Hematopoietic multipotent progenitor cell treated with erythropoietin and hydrocortisone succinate and interleukin-3 and kit ligand, for 17 days (in vitro differentiated cells): ENCODE measurements around the gene CSTF3.
"Not testable (repeated sequence)": the region's sequence is repeated elsewhere in the genome, so short reads cannot be mapped to it uniquely, and the experiment has no call there.

ENCODE experiments used
- DNase-seq: peaks from one replicate; pipeline ENCODE4 v3.0.0-alpha.2; 2015; ENCODE audit warnings: low spot score

Gene CSTF3

DNA sequence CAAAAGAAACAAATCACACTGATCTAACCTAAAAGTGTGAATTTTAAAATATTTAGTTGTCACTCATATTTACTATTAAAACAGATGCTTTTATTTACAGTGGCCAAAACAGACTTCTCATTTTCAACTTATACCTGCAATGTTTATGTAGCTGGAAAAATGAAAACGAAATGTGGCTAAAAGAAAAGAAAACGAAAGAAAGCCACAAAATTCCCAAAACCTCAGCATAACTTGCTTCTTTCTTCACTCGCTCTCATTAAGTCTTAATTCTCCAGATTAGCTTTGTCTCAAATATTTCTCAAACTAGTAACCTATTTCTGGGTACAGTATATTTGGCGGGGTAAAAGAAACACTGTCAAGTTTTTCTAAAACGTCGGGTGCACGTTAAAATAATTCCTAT lies 693 bp downstream of the CSTF3 start:
- DNase-seq: no peak

DNA sequence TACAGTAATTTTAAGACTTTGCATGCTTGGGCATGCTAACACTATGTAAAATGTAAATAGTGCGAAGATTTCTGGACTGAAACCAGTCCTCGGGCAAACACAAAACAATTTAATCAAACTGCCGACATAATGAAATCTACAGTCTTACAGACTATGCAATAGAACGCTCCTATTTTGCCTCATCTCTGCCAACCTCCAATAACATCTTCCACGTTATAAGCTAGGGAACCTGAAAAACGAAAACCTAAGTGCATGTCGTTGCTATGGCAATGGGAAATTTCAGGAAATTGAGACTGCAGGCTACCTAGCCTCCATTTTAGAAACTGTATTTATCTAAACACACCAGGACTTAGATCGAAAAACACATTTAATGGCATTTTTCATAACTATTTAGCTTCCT lies 1.1 kb downstream of the CSTF3 start:
- peak; percentile 21 for DNase-seq

DNA sequence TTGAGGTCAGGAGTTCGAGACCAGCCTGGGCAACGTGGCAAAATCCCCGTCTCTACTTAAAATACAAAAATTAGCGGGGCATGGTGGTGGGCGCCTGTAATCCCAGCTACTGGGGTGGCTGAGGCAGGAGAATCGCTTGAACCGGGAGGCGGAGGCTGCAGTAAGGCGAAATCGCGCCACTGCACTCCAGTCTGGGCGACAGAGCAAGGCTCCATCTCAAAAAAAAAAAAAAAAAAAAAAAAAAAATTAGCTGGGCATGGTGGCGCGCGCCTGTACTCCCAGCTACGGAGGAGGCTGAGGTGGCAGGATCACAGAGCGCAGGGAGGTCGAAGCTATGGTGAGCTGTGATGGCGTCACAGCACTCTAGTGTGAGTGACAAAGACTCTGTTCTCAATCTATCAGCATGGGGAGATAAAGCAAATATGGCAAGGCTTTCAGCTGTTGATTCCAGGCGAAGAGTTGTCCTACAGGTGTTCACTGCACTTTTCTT lies 1.9 kb downstream of the CSTF3 start:
- DNase-seq: not testable (repeated sequence)

DNA sequence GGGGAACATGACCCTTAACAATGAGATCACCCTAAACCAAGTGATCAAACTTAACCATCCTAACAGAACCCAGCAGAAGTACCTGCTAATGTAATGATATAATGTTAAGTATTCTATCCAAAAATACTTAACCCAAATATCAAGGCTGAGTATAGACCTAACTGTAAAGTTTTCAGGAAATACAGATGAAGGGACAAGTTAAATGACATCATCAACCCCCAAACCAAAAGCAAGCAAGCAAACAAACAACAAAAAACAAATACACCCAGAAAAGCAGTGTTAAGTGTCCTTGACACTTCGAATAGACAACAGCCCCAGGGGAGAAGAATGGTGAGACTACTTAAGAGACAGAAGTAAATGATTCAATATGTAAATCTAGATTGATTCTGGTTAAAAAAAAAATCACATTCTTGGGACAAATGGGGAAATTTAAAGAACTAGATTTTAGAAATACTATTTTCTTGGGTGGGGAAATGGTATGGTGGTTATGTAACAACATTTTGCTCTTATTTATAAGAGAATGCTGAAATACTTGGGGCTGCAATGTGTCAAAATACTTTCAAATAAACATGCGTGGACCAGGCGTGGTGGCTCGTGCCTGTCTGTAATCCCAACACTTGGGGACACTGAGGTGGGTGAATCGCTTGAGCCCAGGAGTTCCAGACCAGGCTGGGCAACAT lies 2.5 kb downstream of the CSTF3 start:
- no peak for DNase-seq

DNA sequence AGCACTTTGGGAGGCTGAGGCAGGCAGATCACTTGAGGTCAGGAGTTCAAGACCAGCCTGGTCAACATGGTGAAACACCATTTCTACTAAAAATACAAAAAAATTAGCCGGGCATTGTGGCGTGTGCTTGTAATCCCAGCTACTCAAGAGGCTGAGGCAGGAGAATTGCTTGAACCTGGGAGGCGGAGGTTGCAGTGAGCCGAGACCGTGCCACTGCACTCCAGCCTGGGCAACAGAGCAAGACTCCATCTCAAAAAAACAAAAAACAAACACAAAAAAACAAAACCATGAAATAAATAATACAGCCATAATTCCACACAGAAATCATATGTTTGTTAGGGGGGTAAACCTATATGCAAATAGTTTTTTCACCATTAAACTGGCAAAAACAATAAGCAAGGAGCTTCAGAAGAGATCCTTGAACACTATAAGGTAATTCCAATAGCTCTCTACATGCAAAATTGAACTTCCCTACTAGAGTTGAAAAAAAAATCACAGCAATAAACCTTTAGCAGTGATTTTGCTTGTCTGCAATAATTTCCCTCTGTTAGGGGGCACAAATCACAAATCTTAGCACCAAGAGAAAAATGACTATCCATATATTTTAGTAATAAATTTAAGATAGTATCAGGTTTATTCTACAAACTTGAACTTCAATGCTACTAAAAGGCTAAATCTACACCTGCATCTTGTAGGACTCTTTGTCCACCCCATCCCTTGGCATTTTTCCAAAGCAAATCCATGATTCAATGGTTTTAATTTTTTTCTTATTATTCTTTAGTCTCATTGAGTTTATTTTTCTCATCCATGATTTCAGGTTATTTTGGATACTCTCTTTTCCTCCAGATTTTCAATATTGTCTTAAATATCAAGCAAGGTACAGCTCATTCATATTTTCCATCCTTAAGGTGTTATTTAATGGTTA lies 3.9 kb downstream of the CSTF3 start:
- DNase-seq: no peak

DNA sequence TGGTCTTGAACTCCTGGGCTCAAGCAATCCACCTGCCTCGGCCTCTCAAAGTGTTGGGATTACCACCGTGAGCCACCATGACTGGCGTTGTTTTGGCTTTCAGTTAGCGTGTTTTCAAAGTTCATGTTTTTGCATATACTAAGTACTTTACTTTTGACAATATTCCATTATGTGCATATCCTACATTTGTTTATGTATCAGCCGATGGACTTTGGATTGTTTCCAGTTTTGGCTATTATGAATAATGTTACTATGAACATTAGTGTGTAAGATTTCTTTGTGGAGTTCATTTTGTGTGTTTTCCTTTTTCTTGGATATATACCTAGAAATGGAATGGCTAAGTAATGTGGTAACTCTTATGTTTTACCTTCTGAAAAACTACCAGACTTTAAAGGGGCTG lies 9.9 kb downstream of the CSTF3 start:
- DNase-seq: no peak

DNA sequence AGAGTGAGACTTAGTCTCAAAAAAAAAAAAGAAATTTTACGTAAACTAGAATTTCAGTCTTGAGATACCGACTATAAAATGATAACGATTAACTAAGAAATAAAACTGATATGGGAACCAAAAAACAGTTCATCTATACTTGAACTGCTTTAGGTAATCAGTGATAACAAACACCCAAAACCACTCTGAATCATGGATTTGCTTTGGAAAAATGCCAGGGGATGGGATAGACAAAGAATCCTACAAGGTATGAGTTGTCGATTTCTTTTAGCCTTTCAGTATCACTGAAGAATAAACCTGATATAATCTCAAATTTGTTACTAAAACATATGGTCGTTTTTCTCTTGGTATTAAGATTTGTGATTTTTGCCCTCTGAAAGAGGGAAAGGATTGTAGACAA lies 13.7 kb downstream of the CSTF3 start:
- no peak for DNase-seq

DNA sequence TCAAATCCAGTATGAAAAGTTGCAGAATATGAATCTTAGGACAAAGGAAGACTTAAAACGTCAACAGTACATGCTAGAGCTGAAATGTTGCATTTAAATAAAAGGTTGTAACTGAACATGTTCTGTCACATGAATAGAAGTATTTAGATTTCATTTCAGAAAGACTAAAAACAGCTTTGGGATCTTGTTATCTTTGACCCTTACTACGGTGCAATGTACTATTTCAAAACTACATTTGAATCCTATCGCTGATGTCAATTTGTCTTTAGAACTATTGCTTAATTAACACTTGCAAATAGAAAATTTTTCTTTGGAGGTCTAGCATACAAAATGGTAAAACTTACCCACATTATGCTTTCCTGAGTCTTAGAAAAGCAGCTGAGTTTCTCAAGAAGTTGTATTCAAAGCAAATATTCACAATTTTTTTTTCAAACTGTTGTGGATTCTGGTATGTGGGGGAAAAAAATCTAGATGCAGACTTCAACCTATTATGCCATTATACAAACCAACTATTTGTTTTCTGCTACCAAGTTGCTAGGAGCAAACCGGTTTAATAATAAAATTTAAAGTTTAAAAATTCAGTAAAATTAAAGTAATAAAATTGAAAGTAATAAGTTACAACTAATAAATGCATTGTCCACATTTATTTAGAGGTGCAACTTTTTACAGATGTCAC lies 25.4 kb downstream of the CSTF3 start:
- DNase-seq: no peak

DNA sequence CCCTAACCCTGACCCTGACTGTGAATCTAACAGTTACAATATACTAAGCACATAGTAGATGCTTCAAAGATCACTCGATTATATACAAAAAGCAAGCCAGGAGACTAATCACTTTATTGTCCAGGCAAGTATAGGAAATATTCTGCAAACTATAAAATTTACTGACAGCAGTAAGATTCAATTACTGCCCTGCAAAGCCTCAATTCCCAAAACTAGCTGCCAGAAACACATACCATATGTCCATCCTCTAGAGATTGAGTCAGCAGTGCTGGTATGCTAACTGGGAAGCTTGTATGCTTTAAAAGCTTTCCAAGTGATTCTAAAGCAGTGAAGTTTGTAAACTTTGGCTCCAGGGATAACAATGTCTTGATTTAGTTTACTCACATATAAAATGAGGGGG lies 26.1 kb downstream of the CSTF3 start:
- DNase-seq: no peak

DNA sequence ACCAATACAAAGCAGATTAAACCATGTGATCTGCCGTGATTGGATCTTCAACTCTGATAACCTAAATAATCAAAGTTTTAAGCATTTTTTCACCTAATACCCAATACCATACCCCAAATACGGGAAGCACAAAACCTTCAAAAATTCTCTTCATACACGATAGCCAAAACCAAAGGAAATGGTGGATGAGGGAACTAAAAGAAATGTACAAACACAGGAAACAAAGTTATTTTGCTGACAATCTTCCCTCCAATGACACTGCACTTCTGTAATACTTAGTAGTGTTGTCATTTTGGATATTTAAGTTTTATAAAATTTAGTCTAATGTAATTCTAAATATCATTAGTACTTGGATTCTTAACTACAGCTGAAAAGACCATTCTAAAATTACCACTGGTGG lies 27.0 kb downstream of the CSTF3 start:
- no peak for DNase-seq

DNA sequence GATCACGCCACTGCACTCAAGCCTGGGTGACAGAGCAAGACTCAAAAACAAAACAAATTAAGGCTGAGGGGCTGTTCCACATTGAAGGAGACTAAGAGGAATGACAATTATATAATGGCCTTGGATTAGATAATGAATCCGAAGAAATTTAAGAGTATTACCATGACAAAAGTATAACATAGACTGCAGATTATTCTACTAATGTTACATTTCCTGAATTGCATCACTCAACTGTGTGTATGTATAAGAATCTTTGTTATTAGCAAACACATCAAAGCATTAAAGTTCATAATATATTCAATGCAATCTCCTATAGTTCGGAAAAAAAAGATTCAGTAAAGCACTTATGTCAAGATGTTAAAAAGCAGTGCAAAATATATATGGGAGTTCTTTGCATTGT lies 27.5 kb downstream of the CSTF3 start:
- no peak for DNase-seq

DNA sequence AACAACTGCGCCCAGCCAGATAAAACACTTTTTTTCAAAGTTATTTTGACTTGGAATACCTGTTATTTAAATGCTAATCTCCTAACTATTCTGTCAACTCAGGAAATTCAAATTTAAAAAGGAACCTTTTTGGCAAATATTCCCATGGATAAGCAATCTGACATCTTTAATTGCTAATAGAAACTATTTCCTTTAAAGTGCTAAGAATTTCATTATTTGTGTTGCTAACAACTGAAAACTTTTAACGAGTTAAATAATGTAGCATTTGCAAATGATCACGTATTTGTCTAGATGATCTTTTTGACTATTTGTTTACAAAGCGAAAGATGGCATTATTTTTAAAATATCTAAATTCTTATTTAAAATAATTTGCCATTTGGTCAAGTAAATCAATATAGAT lies 28.8 kb downstream of the CSTF3 start:
- no peak for DNase-seq

DNA sequence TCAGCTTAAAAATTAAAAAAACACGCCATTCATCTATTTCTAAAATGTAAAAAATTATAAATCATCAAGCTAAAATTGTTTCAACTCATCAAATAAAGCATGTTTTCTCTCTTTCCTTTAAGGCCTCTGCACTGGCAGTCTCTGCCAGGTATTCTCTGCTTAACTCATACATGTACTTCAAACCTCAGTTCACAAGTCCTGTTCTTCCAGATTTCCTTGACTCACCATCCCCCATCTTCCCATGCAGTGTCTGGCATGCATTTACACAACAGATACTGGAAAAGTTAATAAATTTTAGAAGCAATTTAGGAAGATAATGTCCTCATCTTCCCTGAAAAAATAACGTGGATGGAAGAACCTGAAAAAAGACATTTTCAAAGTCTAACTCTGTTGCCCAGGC lies 32.5 kb downstream of the CSTF3 start:
- DNase-seq: no peak

DNA sequence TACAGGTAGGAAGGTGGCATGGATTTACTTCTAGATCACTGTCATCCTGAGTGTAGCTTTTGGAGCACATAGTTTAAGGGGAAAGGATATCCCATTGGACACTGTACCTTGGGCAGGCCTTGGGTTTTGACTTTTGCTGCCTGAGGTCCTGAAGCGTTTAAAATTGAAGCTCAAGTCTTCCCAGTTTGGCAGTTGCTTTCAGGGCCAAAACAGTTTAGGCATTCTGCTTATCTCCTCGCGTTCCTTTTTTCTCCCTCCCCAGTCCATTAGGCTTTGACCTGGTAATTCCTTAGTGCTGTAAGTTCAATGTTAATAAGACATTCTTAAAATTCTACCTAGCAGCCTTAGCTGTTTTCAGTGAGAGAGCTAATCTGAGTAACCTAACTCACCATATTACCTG lies 35.7 kb downstream of the CSTF3 start:
- DNase-seq: no peak

DNA sequence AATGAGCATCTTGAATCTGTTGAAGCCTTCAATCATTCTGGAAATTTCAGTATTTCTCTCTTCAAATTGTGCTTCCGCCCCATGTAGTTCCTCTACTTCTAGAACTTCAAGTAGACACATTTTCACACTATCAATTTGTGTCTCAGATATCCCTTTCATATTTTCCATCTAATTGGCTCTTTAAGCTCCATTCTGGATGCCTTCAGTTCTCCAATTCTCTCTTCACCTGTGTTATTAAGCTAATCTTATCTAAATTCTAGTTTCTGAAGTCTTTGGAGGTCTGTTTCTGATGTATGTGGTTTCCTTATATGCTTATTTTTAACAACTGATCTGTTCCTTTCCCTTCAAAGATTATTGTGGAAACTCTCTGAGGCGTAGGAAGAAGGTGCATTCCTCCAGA lies 36.3 kb downstream of the CSTF3 start:
- no peak for DNase-seq

DNA sequence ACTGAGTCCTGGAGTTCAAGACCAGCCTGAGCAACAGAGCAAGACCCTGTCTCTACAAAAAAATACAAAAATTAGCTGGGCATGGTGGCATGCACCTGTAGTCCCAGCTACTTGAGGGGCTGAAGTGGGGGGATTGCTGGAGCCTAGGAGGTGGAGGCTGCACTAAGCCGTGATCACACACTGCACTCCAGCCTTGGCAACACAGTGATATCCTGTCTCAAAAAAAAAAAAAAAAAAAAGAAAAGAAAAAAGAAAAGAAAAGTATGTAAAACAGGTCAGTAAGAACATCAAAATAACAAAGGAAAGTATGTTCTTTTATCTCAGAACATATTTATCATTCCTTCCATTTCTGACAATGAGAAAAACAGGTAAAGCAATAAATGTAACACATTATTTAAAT lies 38.6 kb downstream of the CSTF3 start:
- DNase-seq: not testable (repeated sequence)

DNA sequence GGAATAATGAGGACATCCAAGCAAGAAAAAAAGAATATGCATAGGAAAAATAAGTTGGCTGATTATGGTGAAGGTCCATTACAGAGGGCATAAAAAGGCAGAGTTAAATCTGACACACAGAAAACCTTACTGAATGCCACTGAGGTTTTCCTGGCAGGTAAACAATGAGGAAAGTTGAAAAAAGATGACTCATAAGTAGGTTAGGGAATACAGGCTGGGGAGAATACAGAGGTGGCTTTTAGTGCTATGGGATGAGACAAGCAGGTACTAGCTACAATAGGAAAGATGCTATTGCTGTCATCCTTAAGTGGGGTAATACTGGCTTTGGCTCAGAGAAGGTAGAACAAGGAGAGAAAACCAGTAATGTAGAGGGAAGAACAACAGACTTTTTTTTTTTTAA lies 44.7 kb downstream of the CSTF3 start:
- no peak for DNase-seq

DNA sequence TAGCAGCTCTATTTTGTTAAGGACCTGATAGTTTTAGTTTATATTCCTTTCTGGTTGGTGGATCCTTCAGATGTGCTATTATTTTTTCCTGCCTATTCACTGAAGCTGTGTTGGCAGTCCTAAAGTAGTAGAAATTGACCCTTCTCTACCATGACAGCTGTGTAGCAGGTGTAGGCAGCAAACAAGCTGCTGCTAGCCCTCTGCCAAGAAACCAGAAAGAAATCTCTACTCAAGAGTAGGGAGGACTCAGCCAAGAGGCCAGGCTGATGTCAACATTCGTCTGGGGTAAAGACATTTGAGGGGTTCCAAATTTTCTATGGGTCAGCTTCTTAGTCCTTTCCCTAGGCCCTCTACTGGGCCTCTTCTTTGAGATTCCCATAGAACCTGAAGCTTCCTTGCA lies 51.2 kb downstream of the CSTF3 start:
- DNase-seq: no peak

DNA sequence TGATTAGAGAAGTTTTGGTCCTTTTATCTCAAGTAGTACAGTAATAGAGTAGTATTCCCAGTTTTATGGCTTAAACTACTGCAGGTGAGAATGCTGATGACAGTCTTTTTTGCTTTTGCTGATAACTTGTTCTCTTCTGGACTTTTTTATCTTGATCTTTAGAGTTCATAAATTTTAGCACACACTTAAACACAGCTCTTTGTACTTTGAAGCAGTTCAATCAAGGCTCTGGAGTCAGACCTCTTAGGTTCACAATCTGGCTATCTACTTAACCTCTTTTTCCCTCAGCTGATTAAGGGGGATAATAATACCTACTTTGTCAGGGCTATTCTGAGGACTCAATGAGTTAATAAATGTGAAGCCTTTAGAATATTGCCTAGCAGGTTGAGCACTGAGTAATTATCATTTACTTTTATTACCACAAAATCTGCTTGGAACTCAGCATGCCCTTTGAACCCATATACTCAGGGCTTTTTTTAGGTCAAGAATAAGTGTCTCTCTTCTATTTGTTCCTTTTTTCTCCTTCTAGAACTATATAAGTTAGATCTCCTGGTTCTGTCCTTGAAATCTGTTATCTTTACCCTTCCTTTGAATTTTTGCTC lies 51.9 kb downstream of the CSTF3 start:
- DNase-seq: no peak

DNA sequence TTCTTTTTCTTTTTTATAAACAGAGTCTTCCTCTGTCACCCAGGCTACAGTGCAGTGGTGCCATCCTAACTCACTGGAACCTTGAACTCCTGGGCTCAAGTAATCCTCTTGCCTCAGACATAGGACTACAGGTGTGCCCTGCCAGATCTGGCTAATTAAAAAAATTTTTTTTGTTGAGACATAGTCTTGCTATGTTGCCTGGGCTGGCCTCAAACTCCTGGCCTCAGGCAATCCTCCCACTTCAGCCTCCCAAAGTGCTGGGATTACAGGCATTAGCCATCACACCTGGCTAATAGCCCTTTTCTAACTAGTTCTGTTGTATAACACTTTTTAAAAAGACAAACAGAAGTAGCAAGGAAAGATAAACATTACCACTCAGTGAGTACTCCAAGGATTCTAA lies 57.4 kb downstream of the CSTF3 start:
- DNase-seq: no peak

DNA sequence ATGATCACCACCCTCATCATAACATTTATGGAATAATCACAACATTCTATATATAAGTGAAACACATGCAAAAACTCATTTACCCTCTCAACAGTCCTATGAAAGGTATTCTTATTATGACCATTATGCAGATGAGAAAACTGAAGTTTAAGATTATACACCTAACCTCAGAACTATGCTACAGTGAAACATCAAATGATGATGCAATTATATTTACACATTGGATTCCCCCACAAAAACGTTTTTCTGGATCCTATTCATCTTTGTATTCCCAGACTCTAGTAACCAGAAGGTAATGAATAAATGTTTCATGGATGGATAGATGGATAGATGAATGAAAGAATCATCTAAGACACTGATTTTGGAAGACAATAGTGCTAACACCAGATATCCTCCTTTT lies 67.1 kb downstream of the CSTF3 start:
- no peak for DNase-seq

DNA sequence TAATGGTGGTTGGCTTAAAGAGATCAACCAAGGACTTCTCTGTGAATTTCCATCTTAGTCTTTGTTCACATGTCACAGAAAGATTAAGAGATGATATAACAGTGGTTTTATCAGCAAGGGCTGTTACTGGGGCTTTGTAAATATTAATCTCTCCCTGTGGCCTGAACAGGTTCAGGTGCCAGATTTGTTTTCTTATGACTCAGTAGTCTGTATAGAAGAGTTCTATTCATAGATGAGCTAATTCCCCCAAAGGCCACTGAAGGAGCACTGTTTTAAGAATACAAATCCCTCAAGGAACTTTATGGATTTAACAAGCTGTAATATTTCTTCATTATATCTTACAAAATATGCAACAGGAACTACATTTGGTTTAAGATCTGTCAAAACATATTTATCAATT lies 71.5 kb downstream of the CSTF3 start:
- DNase-seq: no peak

DNA sequence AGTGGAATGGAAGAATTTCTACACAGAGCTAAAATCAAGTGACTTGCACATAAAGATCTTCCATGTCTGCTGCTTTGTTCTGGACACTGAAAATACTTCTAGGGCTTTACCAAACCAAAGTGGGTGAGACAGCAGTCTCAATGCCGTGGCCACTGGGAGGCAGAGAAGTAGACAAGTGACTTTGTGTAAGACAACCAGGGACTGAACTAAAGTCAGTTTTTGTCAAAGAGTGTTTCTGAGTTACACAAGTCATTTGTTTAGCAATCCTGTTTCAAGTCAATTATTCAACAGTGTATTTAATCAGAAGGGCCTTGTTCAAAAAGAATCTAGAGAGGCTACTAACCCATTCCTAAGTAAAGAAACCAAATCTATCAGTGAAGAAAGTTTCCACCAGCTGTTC lies 75.3 kb downstream of the CSTF3 start:
- DNase-seq: no peak
